ENCODE data around the gene LOXHD1.

GRCh38 chr18:46556590-46557206 lies 100.3 kb downstream of the LOXHD1 start:
- TF ChIP-seq GATA2 (IDR thresholded peaks at IDR 0.05; ENCODE audit: low read depth, low read length) (no peak), GATA3 (IDR thresholded peaks at IDR 0.05; ENCODE audit: low read depth, low read length) (no peak)

Data from SH-SY5Y (cell line).